ENCODE measurements around the gene HLA-DQA1.
"Not testable (repeated sequence)": the region's sequence is repeated elsewhere in the genome, so short reads cannot be mapped to it uniquely, and the experiment has no call there.

HLA-DQA1 gene

DNA sequence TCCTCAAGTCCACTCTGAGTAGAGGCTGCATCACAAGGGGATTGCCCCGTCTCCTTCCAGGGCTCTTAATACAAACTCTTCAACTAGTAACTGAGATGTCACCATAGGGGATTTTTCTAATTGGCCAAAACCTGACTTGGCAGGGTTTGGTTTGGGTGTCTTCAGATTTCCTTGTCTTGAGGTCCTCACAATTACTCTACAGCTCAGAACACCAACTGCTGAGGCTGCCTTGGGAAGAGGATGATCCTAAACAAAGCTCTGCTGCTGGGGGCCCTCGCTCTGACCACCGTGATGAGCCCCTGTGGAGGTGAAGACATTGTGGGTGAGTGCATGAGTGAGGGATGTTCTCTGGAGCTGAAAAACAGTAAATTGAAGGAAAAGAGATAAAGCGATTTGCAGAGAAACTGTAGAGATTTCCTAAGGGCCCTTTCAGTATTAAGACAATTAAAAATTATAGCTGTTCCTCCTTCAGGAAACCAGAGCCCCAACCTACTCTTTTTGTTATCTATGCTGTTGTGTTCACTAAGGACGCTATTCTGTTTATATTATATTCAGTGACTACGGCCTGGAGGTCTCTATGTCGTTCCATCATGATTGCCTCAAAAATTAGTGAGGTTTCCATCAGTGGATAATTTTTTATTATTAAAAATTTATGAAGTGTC lies at the start of gene HLA-DQA1:
HLA-DQA1 (plus strand) TSS at position 188 of the 662 bp plus-strand sequence; CDS start at position 241, 53 bp downstream.
- no peak for DNase-seq (ENCODE audit: low read depth in 1 of 2, low spot score in 1 of 2)

DNA sequence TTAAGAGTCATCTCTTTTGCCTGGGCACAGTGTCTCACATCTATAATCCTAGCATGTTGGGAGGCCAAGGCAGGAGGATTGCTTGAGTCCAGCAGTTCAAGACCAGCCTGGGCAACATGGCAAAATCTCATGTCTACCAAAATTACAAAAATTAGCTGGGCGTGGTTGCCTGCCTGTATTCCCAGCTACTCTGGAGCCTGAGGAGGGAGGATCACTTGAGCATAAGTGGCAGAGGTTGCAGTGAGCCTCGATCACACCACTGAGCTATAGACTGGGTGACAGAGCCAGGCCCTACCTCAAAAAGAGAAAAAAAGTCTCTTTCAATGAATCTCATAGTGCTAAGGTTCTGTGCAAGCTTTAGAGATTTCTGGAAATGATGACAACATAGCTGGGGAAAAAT lies 49.0 kb upstream of the HLA-DQA1 start:
- DNase-seq (ENCODE audit: low read depth in 1 of 2, low spot score in 1 of 2), result no peak

DNA sequence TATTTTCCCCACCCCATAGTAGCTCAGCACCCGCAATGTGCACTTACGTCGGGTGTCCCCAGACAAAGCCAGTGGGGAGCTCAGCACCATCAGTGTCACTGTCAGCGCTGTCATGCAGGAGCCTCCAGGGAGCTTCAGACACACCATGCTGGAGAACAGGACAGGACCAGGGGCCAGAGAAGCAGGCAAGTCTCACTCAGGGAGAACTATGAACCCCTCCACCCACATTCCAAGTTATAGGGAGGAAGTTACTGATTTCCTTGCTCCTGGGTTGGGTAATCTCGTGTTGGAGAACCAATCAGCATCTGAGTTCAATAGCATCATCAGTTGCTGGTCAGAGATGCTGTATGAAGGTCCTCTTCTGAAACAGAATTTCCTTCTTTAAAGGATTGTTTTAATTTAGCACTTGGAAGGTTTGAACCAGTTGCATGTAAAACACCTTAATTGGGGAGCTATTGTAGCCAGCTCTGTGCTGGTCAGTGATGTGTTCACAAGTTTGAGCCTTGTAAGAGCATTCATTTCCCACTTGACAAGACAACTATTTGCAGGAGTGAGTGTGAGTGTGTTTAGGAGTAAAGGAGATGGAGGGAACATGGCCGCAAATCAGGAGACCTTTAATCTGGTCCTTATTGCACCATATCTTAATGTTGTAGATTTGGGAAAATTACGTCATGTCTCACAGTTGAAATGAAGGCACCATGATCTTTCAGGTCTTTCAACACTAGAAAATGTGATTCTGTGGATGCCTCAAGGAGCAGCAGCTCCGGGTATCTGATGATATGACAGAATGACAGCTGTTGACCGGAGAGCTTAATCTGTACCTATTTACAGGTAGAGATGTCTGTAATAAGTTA lies 47.4 kb upstream of the HLA-DQA1 start, which contains the start of gene HLA-DRB1:
HLA-DRB1 (minus strand) TSS at position 253 of the 854 bp plus-strand sequence; CDS start at position 147, 106 bp downstream.
- peak in 1 of 2 donors; percentile 1 for DNase-seq (ENCODE audit: low read depth in 1 of 2, low spot score in 1 of 2)

DNA sequence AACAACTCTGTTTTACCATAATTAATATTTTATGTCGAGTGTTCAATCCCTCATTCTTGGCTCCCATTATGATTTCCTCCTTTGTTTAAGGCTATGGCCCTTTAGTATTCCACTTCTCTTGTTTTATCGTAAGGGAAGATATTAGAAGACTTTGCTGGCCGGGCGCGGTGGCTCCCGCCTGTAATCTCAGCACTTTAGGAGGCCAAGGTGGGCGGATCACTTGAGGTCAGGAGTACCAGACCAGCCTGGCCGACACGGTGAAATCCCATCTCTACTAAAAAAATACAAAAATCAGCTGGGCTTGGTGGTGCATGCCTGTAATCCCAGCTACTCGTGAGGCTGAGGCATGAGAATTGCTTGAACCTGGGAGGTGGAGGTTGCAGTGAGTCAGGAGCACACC lies 46.5 kb upstream of the HLA-DQA1 start:
- DNase-seq (ENCODE audit: low read depth in 1 of 2, low spot score in 1 of 2), result not testable (repeated sequence)

DNA sequence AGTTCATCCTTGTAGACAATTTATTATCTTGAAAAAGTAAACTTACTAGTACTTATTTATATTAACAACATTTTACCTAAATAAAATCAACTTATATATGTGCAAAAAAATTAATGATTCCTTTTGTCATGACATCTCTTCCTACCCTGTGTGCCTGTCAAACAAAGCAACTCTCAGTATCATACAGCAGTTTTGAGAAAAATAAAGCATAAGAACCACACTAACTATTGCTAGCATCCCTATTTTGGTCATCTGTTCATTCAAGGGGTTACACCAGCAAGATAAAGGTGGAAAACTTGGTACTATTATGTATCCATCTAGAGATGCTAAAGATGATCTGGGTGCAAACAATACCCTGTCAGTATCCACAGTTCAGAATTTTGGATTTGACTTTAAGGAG lies 40.2 kb upstream of the HLA-DQA1 start:
- no peak for DNase-seq (ENCODE audit: low read depth in 1 of 2, low spot score in 1 of 2)

DNA sequence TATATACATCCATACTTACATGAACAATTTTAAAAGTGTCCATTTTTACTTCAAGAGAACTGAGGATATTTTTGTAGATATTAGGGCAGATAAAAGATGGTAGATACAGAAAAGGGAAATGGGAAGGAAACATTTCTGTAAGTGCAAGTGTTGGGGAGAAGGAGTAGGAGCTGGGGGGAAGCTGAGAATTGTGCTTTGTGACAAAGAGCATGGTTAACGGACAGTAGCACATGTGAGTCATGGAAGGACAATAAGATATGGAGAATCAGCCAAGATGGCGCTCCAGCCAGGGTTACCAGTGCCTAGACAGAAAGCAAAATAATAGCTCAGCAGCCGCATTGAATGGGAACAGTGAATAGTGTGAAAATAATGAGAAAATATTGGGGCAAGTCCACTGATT lies 34.8 kb upstream of the HLA-DQA1 start:
- no peak for DNase-seq (ENCODE audit: low read depth in 1 of 2, low spot score in 1 of 2)

DNA sequence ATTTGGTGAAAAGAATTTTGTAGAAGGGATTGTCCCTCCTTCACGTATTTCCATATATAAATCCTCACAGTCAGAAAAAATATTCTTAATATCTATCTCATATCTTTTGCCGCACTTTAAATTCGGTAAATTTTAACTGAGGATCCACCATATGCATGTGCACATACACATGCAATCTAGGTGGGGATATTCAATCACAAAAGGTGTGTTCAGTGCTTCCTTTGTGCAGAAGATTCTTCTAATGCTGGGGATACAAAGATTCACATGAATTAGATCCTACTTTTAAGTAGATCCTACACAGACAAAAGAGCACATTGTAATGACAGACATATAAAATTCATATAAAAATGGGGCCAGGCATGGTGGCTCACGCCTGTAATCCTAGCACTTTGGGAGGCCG lies 34.0 kb upstream of the HLA-DQA1 start:
- DNase-seq (ENCODE audit: low read depth in 1 of 2, low spot score in 1 of 2), result no peak

DNA sequence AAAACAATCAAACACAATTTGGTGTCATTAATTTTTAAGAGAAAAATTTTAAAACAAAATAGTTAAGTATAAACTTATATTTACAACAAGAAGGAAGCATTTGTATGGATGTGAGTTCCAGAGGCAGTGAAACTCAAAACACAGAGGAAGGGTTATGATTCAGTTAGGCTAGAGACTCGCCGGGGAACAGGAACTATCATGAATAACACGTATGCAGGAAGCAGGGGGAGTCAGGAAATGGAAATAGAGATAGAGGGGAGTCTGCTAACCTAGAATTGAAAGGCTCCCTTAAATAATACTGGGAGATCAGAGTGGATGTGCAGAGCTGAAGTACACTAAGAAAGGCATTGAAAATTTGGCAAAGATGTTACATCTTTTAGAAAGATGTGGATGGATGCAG lies 33.3 kb upstream of the HLA-DQA1 start:
- DNase-seq (ENCODE audit: low read depth in 1 of 2, low spot score in 1 of 2), result no peak

DNA sequence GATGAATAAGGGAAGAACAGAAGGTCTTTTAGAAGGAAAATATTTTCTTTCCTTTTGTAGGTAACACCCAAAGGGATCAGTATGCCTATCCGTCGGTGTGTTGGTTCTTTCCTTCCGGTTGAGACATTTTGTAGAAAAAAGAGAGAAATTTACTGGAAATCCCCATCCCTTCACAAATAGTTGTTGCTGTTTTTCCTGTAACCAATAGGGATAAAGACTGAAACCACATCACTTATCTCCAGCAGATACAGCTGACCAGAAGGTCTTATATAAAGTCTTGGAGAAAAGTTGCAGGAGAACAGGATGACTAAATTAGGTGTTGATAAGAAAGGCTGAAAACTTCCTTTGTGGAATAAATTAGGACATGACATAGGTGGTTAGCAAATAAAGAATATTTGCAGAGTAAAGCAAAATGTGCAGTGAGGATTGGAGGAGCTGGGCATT lies 32.8 kb upstream of the HLA-DQA1 start:
- no peak for DNase-seq (ENCODE audit: low read depth in 1 of 2, low spot score in 1 of 2)

DNA sequence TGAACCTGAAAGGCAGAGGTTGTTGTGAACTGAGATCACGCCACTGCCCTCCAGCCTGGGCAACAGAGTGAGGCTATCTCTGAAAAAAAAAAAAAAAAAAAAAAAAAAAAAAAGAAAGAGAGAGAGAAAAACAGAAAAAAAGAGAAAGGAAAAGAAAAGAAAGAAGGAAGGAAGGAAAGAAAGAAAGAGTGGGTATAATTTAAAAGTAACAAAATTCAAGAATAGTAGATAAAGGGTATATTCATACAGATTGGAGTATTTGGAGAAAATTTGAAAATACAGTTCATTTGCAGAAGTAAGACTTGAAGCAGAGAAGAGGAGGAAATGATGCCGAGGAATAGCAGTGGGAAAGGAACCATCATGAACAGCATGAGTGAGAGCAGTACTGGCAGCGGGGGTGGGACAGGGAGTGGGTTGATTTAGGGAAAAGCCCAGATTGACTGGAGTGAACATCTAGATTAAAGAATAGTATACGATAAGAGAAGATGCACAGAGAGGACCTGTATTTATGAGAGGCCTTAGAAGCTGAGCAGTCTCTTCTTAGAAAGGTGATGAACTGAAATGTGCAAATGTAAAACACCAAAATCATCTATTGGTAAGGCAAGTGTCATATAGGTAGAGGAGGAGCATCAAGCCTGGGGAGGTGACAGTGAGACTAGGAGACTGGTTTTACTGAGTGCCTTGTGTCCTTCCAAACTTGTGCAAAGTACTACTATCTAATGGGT lies 29.8 kb upstream of the HLA-DQA1 start:
- no peak for DNase-seq (ENCODE audit: low read depth in 1 of 2, low spot score in 1 of 2)

DNA sequence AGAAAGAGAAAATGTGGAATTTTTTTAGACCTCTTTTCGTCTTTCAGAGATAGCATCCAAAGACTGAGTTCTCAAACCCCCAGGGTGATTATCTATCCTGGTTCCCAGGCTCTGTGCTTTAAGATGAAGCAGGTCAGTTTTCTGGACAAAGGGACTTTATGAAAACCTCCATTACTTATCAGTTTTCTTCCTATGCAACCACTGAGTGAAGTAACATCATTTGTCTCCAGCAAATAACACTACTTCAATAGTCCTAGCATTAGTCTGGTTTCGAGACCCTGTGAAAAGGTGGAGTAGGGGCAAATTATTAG lies 29.3 kb upstream of the HLA-DQA1 start:
- DNase-seq (ENCODE audit: low read depth in 1 of 2, low spot score in 1 of 2), result no peak

DNA sequence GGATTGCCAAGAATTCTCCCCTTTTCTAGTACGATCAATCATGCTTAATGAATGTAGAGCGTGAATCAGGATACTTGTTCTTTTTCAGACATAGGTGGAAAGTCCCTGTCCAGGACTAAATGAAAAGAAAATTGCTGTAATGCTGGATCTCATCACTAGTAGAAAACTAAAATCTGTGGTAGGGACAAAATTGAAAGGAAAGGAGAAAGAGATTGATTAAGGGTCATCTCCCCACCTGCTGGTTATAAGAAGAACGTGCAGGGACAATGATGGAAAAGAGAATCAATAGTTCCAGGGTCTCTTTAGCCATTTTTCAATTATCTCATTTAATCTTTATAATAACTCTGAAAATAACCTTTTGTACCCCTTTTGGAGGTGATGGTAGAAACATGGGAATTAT lies 28.8 kb upstream of the HLA-DQA1 start:
- no peak for DNase-seq (ENCODE audit: low read depth in 1 of 2, low spot score in 1 of 2)

DNA sequence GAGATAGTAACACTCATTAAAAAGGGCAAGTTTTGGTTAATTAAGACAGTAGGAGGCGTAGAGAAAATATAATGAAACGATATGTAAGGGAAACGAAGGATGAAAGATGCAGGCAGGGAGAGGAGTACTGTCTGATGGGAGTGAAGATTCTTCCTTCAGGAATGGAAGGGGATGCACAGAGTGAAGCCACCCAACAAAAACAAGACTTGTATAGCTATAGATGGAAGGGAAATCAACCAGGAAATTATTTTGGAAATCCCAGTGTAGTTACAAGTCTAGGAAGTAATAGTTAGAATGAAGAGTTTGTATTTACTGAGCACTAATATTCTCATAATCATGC lies 27.8 kb upstream of the HLA-DQA1 start:
- DNase-seq (ENCODE audit: low read depth in 1 of 2, low spot score in 1 of 2), result no peak

DNA sequence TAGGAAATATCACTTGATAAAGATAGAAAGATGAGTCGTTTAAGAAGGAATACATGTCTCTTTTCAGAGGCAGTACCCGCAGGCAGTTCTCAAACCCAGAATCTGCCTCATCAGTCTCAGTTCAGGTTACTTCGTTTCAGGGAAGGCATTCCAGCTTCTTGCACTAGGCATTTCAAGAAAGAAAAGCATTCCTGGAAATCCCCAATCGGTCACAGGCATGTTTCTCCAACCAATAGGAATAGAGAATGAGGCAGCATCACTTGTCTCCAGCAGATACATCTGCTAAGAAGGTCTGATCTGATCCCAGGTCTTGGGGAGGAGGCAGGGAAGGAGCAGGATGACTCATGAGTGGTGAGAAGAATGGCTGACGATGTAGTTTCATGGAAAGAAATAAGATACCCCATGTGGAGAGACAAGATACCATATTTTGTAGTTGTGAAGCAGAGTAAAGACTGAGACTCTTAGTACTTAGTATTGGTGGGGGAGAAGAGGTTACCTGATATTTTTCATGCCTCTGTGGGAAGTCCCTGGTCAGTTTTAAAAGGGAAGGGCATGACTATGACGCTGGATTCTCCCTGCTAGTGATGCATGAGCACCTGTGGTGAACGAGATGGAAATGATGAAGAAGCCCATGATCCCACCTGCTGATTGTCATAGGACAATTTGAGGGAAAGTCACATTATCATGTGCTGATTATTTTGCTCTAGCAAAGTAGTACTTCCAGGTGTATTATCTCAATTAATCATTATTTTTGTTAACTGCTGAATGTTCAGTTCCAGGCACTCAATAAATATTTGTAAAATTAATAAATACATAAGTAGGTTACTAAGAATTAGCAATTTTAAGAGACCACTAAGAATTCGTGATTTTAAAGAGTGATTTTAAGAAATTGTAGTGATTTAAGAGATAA lies 27.2 kb upstream of the HLA-DQA1 start:
- DNase-seq (ENCODE audit: low read depth in 1 of 2, low spot score in 1 of 2), result no peak

DNA sequence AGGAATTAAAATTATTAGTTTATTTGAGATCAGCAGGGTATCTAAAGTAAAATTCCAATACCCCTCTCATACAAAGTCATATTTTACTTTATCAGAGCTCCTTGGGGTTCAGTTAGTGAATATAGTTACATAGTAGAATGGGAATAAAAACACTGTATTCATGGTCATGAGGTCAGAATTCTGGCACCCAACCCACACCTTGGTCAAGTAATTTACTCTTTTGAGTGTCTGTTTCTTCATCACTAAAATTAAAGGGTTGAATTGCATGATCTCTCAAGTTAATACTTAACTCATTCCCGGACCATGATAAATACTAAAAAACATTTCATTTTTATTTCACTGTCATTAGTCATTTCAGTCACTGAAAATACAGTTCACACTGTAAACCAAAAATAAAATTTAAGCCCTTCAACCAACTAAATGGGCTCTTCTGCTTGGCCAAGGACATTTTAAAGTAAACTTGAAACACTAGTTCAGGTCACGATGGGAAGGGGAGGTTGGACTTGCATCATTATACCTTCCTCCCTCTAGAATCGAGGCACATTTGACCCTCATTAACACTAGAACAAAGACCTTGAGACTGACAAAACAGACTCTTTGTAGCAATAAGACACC lies 26.4 kb upstream of the HLA-DQA1 start:
- no peak for DNase-seq (ENCODE audit: low read depth in 1 of 2, low spot score in 1 of 2)

DNA sequence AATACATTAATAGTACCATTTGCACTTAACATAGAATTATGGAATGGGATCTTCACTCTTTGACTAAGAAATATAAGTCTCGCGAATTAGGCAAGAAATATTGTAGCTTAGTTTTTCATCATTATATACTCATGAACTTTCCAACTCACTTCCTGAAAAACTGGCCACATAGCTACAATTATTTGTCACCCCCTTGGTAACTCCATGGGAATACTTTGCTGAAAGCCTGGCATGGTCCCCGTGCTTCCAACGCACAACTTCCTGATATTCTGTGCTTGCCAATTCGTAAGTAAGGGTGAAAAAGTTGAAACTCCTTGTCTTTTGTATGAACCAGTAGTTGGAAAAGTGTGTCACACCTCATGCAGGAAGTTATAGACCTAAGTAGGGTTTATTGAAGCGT lies 23.7 kb upstream of the HLA-DQA1 start:
- DNase-seq (ENCODE audit: low read depth in 1 of 2, low spot score in 1 of 2), result no peak

DNA sequence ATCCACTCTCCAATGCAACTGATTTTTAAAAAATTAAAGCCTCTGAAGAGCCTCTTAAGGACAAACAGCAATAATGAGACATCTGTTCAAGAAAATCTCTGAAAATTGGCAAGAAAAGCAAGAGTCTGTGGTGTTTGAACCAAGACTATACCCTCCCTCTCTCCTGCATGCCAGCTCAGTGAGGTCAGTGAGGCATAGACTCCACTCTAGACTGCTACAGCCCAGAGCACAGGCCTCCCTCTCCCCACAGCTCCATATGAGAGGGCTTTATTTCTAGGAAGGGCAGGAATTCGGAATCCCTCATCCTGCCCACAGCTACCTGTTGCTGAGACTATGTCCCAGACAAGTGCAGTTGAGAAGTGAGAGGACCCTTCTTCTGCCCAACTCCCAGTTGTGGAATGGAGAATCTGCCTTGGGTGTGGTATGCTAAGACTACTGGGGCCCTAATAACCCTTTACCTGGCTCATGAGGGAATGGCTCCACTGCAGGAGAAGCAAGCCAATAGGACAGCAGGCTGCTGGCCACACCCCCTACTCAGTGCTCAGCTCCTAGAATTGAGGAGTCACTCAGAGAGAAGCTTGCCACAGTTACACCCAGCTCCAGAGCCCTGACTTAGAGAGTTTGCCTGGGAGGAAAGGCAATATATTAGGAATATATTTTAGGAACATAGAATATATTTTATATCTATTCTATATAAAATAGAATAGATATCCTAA lies 22.7 kb upstream of the HLA-DQA1 start:
- DNase-seq (ENCODE audit: low read depth in 1 of 2, low spot score in 1 of 2), result no peak

DNA sequence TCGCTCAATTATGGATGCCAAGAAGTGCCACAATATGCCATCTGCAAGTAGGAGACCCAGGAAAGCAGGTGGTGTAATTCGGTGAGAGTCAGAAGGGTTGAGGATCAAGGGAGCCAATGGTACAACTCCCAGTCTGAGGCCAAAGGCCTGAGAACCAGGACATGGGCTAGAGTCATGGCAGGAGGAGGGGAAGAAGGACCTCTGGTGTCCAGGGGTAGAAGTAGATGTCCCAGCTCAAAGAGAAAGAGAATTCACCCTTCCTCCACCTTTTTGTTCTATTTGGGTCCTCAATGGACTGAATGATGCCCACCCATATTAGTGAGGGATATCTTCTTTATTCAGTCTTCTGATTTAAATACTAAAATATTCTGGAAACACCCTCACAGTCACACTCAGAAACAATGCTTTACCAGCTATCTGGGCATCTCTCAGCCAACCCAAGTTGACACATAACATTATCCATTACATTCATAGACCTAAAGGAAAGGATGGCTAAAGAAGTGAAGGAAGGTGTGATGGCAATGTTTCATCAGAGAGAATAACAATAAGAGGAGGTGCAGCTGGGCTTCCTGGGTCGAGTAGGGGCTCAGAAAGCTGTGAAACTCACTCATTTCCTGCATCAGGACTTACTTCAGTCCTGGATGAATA lies 21.2 kb upstream of the HLA-DQA1 start:
- no peak for DNase-seq (ENCODE audit: low read depth in 1 of 2, low spot score in 1 of 2)

DNA sequence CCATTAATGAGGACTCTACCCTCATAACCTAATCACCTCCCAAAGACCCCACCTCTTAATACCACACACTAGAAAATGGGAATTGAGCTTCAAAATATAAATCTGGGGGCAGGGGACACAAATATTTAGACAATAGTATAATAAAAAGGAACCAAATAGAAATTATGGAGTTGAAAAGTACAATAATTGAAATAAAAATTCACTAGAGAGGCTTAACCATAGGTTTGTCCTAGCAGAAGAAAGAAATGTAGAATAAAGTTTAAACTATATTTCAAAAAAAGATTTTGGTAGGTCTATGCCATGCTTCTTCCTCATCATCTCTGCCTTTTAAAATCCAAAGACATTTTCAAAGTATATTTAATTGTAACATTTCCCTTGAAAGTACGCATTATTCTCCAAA lies 19.5 kb upstream of the HLA-DQA1 start:
- DNase-seq (ENCODE audit: low read depth in 1 of 2, low spot score in 1 of 2), result no peak

Measured in stimulated activated CD4-positive, alpha-beta T cell treated with anti-CD3 and anti-CD28 coated beads, Interleukin-15, amount 100 ng/mL, for 1 hour (primary cell).